OCI-LY3 (cell line): ENCODE data around the gene NT5C.

Experiments
- H2AFZ ChIP-seq: fragments of 200-600, 300-600 bp; shearing (Covaris generic); 2 replicates; pipeline ENCODE4 v1.6.0; 2014; ENCODE audit warnings: antibody characterized with exemption, low read depth, low read length
- H3K27ac ChIP-seq: fragments of 200-600, 300-600 bp; sonication (generic); 2 replicates; pipeline ENCODE4 v1.5.1; 2014; ENCODE audit warnings: mild to moderate bottlenecking, low read length, moderate library complexity, mixed read lengths
- H3K27me3 ChIP-seq: fragments of 200-600, 300-600 bp; sonication (generic); 2 replicates; pipeline ENCODE4 v1.6.1; 2014; ENCODE audit warnings: low read depth, low read length, mixed read lengths
- H3K36me3 ChIP-seq: fragments of 200-600, 300-600 bp; sonication (generic); replicated peaks from 2 replicates; pipeline ENCODE3; 2014; ENCODE audit warnings: low read depth, low read length, mixed read lengths
- H3K4me1 ChIP-seq: fragments of 300-600, 200-600 bp; sonication (generic); 2 replicates; pipeline ENCODE4 v1.6.1; 2014; ENCODE audit warnings: low read length, mixed read lengths
- H3K4me2 ChIP-seq: fragments of 200-600, 300-600 bp; sonication (generic); 2 replicates; pipeline ENCODE4 v1.6.1; 2014; ENCODE audit warnings: low read length, mixed read lengths
- H3K4me3 ChIP-seq: fragments of 300-600, 200-600 bp; sonication (generic); 2 replicates; pipeline ENCODE4 v1.5.1; 2014; ENCODE audit warnings: antibody characterized with exemption, mild to moderate bottlenecking, low read length, moderate library complexity
- H3K79me2 ChIP-seq: fragments of 300-600, 200-600 bp; shearing (Covaris generic); 2 replicates; pipeline ENCODE4 v1.6.1; 2014; ENCODE audit warnings: mild to moderate bottlenecking, low read length, mixed read lengths
- H3K9ac ChIP-seq: fragments of 300-600, 200-600 bp; shearing (Covaris generic); 2 replicates; pipeline ENCODE4 v1.6.0; 2014; ENCODE audit warnings: mild to moderate bottlenecking, low read length, moderate library complexity
- H3K9me3 ChIP-seq: fragments of 200-600, 300-600 bp; shearing (Covaris generic); 2 replicates; pipeline ENCODE4 v1.6.1; 2014; ENCODE audit warnings: low read length, mixed read lengths; ENCODE audit not compliant: insufficient read depth
- H4K20me1 ChIP-seq: fragments of 200-600, 300-600 bp; sonication (generic); 2 replicates; pipeline ENCODE4 v1.6.1; 2016; ENCODE audit warnings: low read length, mixed read lengths; ENCODE audit not compliant: insufficient read depth
- EZH2phosphoT487 ChIP-seq: fragments of 200-600 bp; shearing (Covaris generic); IDR thresholded peaks from 2 replicates; pipeline ENCODE4 v1.6.1; 2018; ENCODE audit warnings: antibody characterized with exemption, mixed run types, low read depth
- TF ChIP-seq, protein P1 (sequence below): fragments of 200-600, 300-600 bp; sonication (generic); IDR thresholded peaks from 2 replicates; pipeline ENCODE4 v1.5.1; 2014; ENCODE audit warnings: antibody characterized with exemption, low read length, low read depth

The NT5C gene

GRCh38 chr17:75094871-75095399, 36.6 kb downstream of the NT5C start:
- no peaks in the 10 kb centered on the region for H3K79me2 ChIP-seq

GRCh38 chr17:75093548-75094158, 37.9 kb downstream of the NT5C start:
- Histone ChIP-seq H3K4me2 (no peak overlapping the region), H3K36me3 (no peaks in the 10 kb centered on the region), H3K9ac (no peak overlapping the region), H3K27me3 (no peaks in the 10 kb centered on the region), H2AFZ (no peak overlapping the region), H3K9me3 (no peaks in the 10 kb centered on the region), H3K4me3 (no peak overlapping the region), H4K20me1 (no peaks in the 10 kb centered on the region), H3K79me2 (no peaks in the 10 kb centered on the region), H3K27ac (no peak overlapping the region), H3K4me1 (peaks cover 2% of the 10 kb centered on the region; the same call in 1 of the 2 replicates)
- TF ChIP-seq, protein P1, sequence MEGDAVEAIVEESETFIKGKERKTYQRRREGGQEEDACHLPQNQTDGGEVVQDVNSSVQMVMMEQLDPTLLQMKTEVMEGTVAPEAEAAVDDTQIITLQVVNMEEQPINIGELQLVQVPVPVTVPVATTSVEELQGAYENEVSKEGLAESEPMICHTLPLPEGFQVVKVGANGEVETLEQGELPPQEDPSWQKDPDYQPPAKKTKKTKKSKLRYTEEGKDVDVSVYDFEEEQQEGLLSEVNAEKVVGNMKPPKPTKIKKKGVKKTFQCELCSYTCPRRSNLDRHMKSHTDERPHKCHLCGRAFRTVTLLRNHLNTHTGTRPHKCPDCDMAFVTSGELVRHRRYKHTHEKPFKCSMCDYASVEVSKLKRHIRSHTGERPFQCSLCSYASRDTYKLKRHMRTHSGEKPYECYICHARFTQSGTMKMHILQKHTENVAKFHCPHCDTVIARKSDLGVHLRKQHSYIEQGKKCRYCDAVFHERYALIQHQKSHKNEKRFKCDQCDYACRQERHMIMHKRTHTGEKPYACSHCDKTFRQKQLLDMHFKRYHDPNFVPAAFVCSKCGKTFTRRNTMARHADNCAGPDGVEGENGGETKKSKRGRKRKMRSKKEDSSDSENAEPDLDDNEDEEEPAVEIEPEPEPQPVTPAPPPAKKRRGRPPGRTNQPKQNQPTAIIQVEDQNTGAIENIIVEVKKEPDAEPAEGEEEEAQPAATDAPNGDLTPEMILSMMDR: no peak

More at GRCh38 chr17:75094871-75095399, 36.6 kb downstream of the NT5C start:
- H3K27ac ChIP-seq: no peak overlapping the region
- peaks cover 5% of the 10 kb centered on the region for H3K4me1 ChIP-seq
- H3K4me2 ChIP-seq: no peak overlapping the region
- no peaks in the 10 kb centered on the region for H3K27me3 ChIP-seq
- no peaks in the 10 kb centered on the region for H4K20me1 ChIP-seq
- no peak overlapping the region for H3K9ac ChIP-seq
- H3K4me3 ChIP-seq: no peak overlapping the region
- no peaks in the 10 kb centered on the region for H3K9me3 ChIP-seq
- no peaks in the 10 kb centered on the region for H3K36me3 ChIP-seq
- no peak overlapping the region for H2AFZ ChIP-seq
- no peak for TF ChIP-seq EZH2phosphoT487
- TF ChIP-seq, protein P1: no peak

DNA sequence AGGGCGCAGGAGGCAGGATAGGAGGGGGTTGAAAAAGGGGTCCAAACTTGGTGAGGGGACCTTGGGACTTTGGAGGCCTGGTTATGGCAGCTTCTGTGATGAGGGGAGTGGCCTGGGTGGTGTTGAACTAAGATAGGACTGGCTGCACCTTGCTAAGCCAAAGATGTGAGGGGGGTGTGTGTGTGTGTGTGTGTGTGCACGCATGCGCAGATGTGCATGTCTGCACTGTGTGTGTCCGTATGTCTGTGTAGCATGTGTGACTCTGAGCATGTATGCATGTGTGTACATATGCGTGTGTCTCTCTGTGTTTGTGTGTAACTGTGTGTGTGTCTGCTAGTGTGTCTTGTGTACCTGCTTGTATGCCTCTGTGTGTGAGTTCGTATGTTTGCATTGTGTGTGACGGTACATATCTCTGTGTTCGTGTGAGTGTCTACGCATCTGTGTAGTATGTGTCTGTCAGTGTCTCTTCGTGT, 39.7 kb downstream of the NT5C start:
- no peak overlapping the region for H3K4me2 ChIP-seq
- H3K4me3 ChIP-seq: no peak overlapping the region
- H3K4me1 ChIP-seq: peaks cover 11% of the 10 kb centered on the region; the same call in 1 of the 2 replicates
- no peaks in the 10 kb centered on the region for H3K9me3 ChIP-seq
- no peak for TF ChIP-seq EZH2phosphoT487
- TF ChIP-seq, protein P1: no peak
- H3K27ac ChIP-seq: no peak overlapping the region
- no peaks in the 10 kb centered on the region for H4K20me1 ChIP-seq
- no peaks in the 10 kb centered on the region for H3K36me3 ChIP-seq
- H3K27me3 ChIP-seq: no peaks in the 10 kb centered on the region
- no peak overlapping the region for H3K9ac ChIP-seq
- H2AFZ ChIP-seq: no peak overlapping the region
- H3K79me2 ChIP-seq: no peaks in the 10 kb centered on the region

DNA sequence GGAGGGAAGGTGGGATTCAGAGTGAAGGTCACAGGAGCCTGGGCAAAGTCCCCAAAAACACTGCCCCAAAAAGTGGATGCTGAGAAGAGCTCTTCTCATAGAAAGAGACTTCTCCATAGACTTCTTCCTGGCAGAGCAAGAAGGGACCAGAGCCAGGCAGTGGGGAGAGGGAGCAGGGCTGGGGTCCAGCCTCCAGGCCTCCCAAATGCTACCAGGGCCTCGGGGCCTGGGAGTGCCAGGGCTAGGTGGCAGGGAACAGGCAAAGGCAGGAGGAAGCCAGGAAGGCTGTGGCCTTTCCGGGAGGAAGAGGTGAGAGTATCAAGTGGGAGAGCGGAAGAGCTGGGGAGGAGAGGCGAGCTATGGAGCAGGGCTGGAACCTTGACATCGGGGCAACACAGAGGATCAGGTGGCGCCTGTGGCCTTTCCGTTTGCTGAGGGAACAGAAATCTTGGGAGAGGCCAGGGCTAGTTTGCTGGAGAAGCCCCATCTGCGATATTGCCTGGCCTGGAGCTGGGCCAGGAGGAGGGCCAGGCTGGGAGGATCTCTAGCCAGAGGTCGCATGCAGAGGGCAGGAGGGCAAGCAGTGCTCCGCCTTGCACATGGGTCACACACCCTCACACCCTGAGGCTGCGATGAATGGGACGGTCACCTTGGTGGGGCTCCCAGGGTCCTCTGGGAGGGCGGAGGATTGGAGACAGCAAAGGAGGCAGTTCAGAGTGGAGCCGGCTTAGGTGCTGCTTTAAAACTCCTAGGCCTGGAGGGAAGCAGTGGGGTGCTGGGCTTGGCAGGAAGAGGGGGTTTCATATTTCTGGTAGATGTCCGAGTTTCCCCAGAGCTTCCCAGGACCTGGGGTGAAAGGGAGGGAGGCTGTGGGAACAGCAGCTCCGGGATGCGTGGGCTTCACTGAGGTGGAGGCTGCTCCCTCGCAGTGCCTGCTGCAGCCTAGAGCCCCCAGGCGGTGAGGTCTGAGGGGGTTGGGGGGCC, 40.4 kb downstream of the NT5C start:
- no peak overlapping the region for H3K27ac ChIP-seq
- H3K4me2 ChIP-seq: no peak overlapping the region
- no peaks in the 10 kb centered on the region for H3K9me3 ChIP-seq
- peaks cover 11% of the 10 kb centered on the region; the same call in 1 of the 2 replicates for H3K4me1 ChIP-seq
- H3K79me2 ChIP-seq: no peaks in the 10 kb centered on the region
- no peaks in the 10 kb centered on the region for H3K27me3 ChIP-seq
- no peaks in the 10 kb centered on the region for H4K20me1 ChIP-seq
- H3K36me3 ChIP-seq: no peaks in the 10 kb centered on the region
- no peak overlapping the region for H3K4me3 ChIP-seq
- no peak overlapping the region for H3K9ac ChIP-seq
- H2AFZ ChIP-seq: no peak overlapping the region
- TF ChIP-seq, protein P1: no peak
- no peak for TF ChIP-seq EZH2phosphoT487
